ENCODE data around the gene DNASE1L1. TPM values are rescaled to one million over a fixed set of nuclear protein-coding genes. Genes with fewer than 3 reads are reported as not detected.

The DNASE1L1 gene
- total and polyA plus RNA-seq, 5 donors from 2014 or later = 12.2 to 29.7 (median 19.9) TPM

- Histone ChIP-seq H3K27ac (ENCODE audit: insufficient read depth, low read length, poor library complexity, severe bottlenecking) (peak overlapping the region; percentile 92), H3K4me3 (ENCODE audit: low read depth, low read length) (peak overlapping the region; percentile 19), H3K9me3 (ENCODE audit: control insufficient read depth in 2 of 2, low read length in 2 of 2) (no peaks in the 10 kb centered on the region), H3K4me1 (ENCODE audit: control insufficient read depth, insufficient read depth, low read length, poor library complexity, severe bottlenecking) (peaks cover 59% of the 10 kb centered on the region), H3K27me3 (ENCODE audit: control insufficient read depth, insufficient read depth, low read length) (no peaks in the 10 kb centered on the region), H3K36me3 (ENCODE audit: control insufficient read depth, insufficient read depth, low read length) (peaks cover 5% of the 10 kb centered on the region)
- ATAC-seq (ENCODE audit: low read depth in 2 of 2) (no peak), DNase-seq (no peak)
- Mint-ChIP-seq H3K9me3 (peaks cover 0 to 2% (median 0%) of the 10 kb centered on the region in 7 donors), H3K27ac (peak overlapping the region; percentile 76 to 85 (median 83)), H3K36me3 (no peaks in the 10 kb centered on the region), H3K4me3 (peak overlapping the region; percentile 81 to 100 (median 92)), H3K27me3 (peaks cover 8% of the 10 kb centered on the region), H3K4me1 (peaks cover 0 to 44% (median 7%) of the 10 kb centered on the region in 4 donors)
Observed at GRCh38 chrX:154371789-154372300, 37.2 kb downstream of the DNASE1L1 start.

GRCh38 chrX:154371017-154371788 is 37.9 kb downstream of the DNASE1L1 start:
- H3K4me3 ChIP-seq (ENCODE audit: low read depth, low read length) = peak overlapping the region; percentile 66
- ATAC-seq (ENCODE audit: low read depth in 2 of 2) = peak; percentile 62 to 66
- DNase-seq = peak; percentile 87 to 95 (median 92)
- H3K27ac Mint-ChIP-seq = peak overlapping the region in 2 of 3 donors; percentile 75 to 86
- peaks cover 8% of the 10 kb centered on the region for H3K27me3 Mint-ChIP-seq
- H3K9me3 Mint-ChIP-seq = peaks cover 0 to 2% (median 0%) of the 10 kb centered on the region in 7 donors
- H3K4me1 Mint-ChIP-seq = peaks cover 0 to 43% (median 7%) of the 10 kb centered on the region in 4 donors
- H3K4me1 ChIP-seq (ENCODE audit: control insufficient read depth, insufficient read depth, low read length, poor library complexity, severe bottlenecking) = peaks cover 64% of the 10 kb centered on the region
- no peaks in the 10 kb centered on the region for H3K27me3 ChIP-seq (ENCODE audit: control insufficient read depth, insufficient read depth, low read length)
- peak overlapping the region; percentile 86 to 100 (median 92) for H3K4me3 Mint-ChIP-seq
- H3K36me3 Mint-ChIP-seq = no peaks in the 10 kb centered on the region
- H3K9me3 ChIP-seq (ENCODE audit: control insufficient read depth in 2 of 2, low read length in 2 of 2) = no peaks in the 10 kb centered on the region
- peak overlapping the region; percentile 92 for H3K27ac ChIP-seq (ENCODE audit: insufficient read depth, low read length, poor library complexity, severe bottlenecking)
- peaks cover 10% of the 10 kb centered on the region for H3K36me3 ChIP-seq (ENCODE audit: control insufficient read depth, insufficient read depth, low read length)

GRCh38 chrX:154370300-154371016 is 38.6 kb downstream of the DNASE1L1 start:
- Histone ChIP-seq H3K4me1 (ENCODE audit: control insufficient read depth, insufficient read depth, low read length, poor library complexity, severe bottlenecking) (peaks cover 66% of the 10 kb centered on the region), H3K36me3 (ENCODE audit: control insufficient read depth, insufficient read depth, low read length) (peaks cover 15% of the 10 kb centered on the region), H3K27ac (ENCODE audit: insufficient read depth, low read length, poor library complexity, severe bottlenecking) (peak overlapping the region; percentile 92), H3K9me3 (ENCODE audit: control insufficient read depth in 2 of 2, low read length in 2 of 2) (no peaks in the 10 kb centered on the region), H3K4me3 (ENCODE audit: low read depth, low read length) (peak overlapping the region; percentile 91), H3K27me3 (ENCODE audit: control insufficient read depth, insufficient read depth, low read length) (no peaks in the 10 kb centered on the region)
- no peak for DNase-seq
- no peaks in the 10 kb centered on the region for H3K36me3 Mint-ChIP-seq
- peaks cover 0 to 2% (median 0%) of the 10 kb centered on the region in 7 donors for H3K9me3 Mint-ChIP-seq
- no peak for ATAC-seq (ENCODE audit: low read depth in 2 of 2)
- peak overlapping the region; percentile 95 to 99 (median 98) for H3K27ac Mint-ChIP-seq
- peaks cover 8% of the 10 kb centered on the region for H3K27me3 Mint-ChIP-seq
- peak overlapping the region; percentile 93 to 100 (median 96) for H3K4me3 Mint-ChIP-seq
- H3K4me1 Mint-ChIP-seq = peaks cover 0 to 45% (median 7%) of the 10 kb centered on the region in 4 donors

GRCh38 chrX:154369449-154370299 is 39.4 kb downstream of the DNASE1L1 start:
- Histone ChIP-seq H3K4me1 (ENCODE audit: control insufficient read depth, insufficient read depth, low read length, poor library complexity, severe bottlenecking) (peaks cover 67% of the 10 kb centered on the region), H3K4me3 (ENCODE audit: low read depth, low read length) (peak overlapping the region; percentile 91), H3K9me3 (ENCODE audit: control insufficient read depth in 2 of 2, low read length in 2 of 2) (no peaks in the 10 kb centered on the region), H3K27me3 (ENCODE audit: control insufficient read depth, insufficient read depth, low read length) (no peaks in the 10 kb centered on the region), H3K27ac (ENCODE audit: insufficient read depth, low read length, poor library complexity, severe bottlenecking) (peak overlapping the region; percentile 92), H3K36me3 (ENCODE audit: control insufficient read depth, insufficient read depth, low read length) (peaks cover 23% of the 10 kb centered on the region)
- Mint-ChIP-seq H3K27me3 (peaks cover 8% of the 10 kb centered on the region), H3K27ac (peak overlapping the region; percentile 95 to 99 (median 98)), H3K4me3 (peak overlapping the region; percentile 93 to 98 (median 96)), H3K9me3 (peaks cover 0 to 2% (median 0%) of the 10 kb centered on the region in 7 donors), H3K4me1 (peaks cover 0 to 49% (median 7%) of the 10 kb centered on the region in 4 donors), H3K36me3 (no peaks in the 10 kb centered on the region)
- DNase-seq (peak; percentile 73 to 84 (median 75)), ATAC-seq (ENCODE audit: low read depth in 2 of 2) (peak; percentile 9 to 12)

- H3K9me3 ChIP-seq (ENCODE audit: control insufficient read depth in 2 of 2, low read length in 2 of 2) = no peaks in the 10 kb centered on the region
- DNase-seq (peak; percentile 86 to 97 (median 93)), ATAC-seq (ENCODE audit: low read depth in 2 of 2) (peak; percentile 65 to 68)
- H3K4me1 Mint-ChIP-seq = peaks cover 0 to 51% (median 7%) of the 10 kb centered on the region in 4 donors
- H3K27ac Mint-ChIP-seq = peak overlapping the region; percentile 91 to 96 (median 95)
- peaks cover 62% of the 10 kb centered on the region for H3K4me1 ChIP-seq (ENCODE audit: control insufficient read depth, insufficient read depth, low read length, poor library complexity, severe bottlenecking)
- H3K36me3 ChIP-seq (ENCODE audit: control insufficient read depth, insufficient read depth, low read length) = peaks cover 31% of the 10 kb centered on the region
- peak overlapping the region; percentile 93 to 98 (median 94) for H3K4me3 Mint-ChIP-seq
- peaks cover 8% of the 10 kb centered on the region for H3K27me3 Mint-ChIP-seq
- H3K36me3 Mint-ChIP-seq = no peaks in the 10 kb centered on the region
- peaks cover 0 to 2% (median 0%) of the 10 kb centered on the region in 7 donors for H3K9me3 Mint-ChIP-seq
- no peak overlapping the region for H3K4me3 ChIP-seq (ENCODE audit: low read depth, low read length)
- H3K27ac ChIP-seq (ENCODE audit: insufficient read depth, low read length, poor library complexity, severe bottlenecking) = peak overlapping the region; percentile 92
- H3K27me3 ChIP-seq (ENCODE audit: control insufficient read depth, insufficient read depth, low read length) = no peaks in the 10 kb centered on the region
Observed at GRCh38 chrX:154368630-154369448, 40.2 kb downstream of the DNASE1L1 start.

GRCh38 chrX:154367474-154368308 is 41.4 kb downstream of the DNASE1L1 start:
- ATAC-seq (ENCODE audit: low read depth in 2 of 2) (no peak), DNase-seq (no peak)
- no peaks in the 10 kb centered on the region for H3K36me3 Mint-ChIP-seq
- peaks cover 41% of the 10 kb centered on the region for H3K36me3 ChIP-seq (ENCODE audit: control insufficient read depth, insufficient read depth, low read length)
- H3K9me3 ChIP-seq (ENCODE audit: control insufficient read depth in 2 of 2, low read length in 2 of 2) = no peaks in the 10 kb centered on the region
- peak overlapping the region; percentile 93 to 98 (median 94) for H3K4me3 Mint-ChIP-seq
- peak overlapping the region; percentile 37 for H3K4me3 ChIP-seq (ENCODE audit: low read depth, low read length)
- peak overlapping the region; percentile 91 to 96 (median 95) for H3K27ac Mint-ChIP-seq
- H3K27me3 ChIP-seq (ENCODE audit: control insufficient read depth, insufficient read depth, low read length) = no peaks in the 10 kb centered on the region
- peaks cover 0 to 2% (median 0%) of the 10 kb centered on the region in 7 donors for H3K9me3 Mint-ChIP-seq
- peaks cover 50% of the 10 kb centered on the region for H3K4me1 ChIP-seq (ENCODE audit: control insufficient read depth, insufficient read depth, low read length, poor library complexity, severe bottlenecking)
- peaks cover 0 to 45% (median 2%) of the 10 kb centered on the region in 4 donors for H3K4me1 Mint-ChIP-seq
- peak overlapping the region; percentile 92 for H3K27ac ChIP-seq (ENCODE audit: insufficient read depth, low read length, poor library complexity, severe bottlenecking)
- H3K27me3 Mint-ChIP-seq = peaks cover 8% of the 10 kb centered on the region
